CD4-positive, alpha-beta T cell treated with Interferon gamma for 1 hour (primary cell): Measurements from ENCODE around the gene BAIAP2L2.
"Not testable (repeated sequence)": the region's sequence is repeated elsewhere in the genome, so short reads cannot be mapped to it uniquely, and the experiment has no call there.

ENCODE experiments used
- DNase-seq: peaks from one replicate; pipeline ENCODE4 v3.0.0-alpha.2; 2020

BAIAP2L2 gene

DNA sequence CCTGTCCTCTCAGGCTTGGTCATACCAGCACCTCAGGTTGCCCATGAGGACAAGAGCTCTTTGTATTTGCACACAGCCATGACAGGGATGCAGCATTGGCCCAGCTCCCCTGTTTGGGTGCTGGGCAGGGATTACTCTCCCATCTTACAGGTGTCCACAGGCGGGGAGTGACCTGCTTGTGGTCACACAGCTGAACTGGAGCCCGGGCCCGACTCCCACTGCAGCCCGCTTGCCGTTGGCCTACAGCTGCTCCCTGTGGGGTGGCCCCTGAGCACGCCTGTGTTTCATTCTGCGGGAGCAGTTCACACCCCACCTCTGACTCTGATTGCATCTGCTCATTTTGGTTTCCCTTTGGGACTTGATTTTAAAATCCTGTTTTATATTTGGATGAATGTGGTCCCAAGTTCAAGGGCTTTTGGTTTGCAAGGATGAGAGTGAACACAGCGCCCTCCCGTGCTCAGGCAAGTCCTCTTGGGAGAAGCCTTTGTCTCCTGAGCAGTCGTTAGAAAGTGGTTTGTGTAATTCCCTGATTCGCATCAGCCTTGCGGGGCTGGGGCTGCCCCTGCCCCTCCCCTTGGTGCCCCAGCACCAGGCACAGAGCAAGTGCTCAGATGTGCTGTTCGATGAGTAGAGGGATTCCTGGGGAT lies 44.0 kb downstream of the BAIAP2L2 start:
- no peak for DNase-seq

- DNase-seq = no peak
Observed at GRCh38 chr22:38065539-38065938, 44.9 kb downstream of the BAIAP2L2 start.

DNA sequence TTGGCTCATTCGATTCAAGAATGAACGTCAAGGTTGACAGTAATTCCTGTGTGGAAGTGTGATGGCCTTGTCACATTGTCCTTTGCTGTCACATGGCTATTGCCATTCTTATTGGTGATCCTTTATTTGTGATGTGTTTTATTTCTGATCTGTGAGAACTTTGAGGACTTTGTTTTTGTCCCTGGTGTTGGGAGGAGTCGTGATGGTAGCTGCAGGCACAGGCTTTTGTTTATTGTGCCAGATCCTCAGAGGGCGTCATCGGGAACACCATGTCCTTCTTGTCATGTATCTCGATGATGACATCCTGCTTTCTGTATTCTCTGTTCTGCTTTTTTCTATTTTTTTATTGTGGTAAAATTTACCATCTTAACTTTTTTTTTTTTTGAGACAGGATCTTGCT lies 47.7 kb downstream of the BAIAP2L2 start:
- DNase-seq = no peak

- DNase-seq = peak; percentile 89
Observed at GRCh38 chr22:38056969-38057891, 53.3 kb downstream of the BAIAP2L2 start, which contains the start of gene PICK1. Gene PICK1 (plus strand): TSS chr22:38057404. CDS start chr22:38057810, 406 bp downstream.

DNA sequence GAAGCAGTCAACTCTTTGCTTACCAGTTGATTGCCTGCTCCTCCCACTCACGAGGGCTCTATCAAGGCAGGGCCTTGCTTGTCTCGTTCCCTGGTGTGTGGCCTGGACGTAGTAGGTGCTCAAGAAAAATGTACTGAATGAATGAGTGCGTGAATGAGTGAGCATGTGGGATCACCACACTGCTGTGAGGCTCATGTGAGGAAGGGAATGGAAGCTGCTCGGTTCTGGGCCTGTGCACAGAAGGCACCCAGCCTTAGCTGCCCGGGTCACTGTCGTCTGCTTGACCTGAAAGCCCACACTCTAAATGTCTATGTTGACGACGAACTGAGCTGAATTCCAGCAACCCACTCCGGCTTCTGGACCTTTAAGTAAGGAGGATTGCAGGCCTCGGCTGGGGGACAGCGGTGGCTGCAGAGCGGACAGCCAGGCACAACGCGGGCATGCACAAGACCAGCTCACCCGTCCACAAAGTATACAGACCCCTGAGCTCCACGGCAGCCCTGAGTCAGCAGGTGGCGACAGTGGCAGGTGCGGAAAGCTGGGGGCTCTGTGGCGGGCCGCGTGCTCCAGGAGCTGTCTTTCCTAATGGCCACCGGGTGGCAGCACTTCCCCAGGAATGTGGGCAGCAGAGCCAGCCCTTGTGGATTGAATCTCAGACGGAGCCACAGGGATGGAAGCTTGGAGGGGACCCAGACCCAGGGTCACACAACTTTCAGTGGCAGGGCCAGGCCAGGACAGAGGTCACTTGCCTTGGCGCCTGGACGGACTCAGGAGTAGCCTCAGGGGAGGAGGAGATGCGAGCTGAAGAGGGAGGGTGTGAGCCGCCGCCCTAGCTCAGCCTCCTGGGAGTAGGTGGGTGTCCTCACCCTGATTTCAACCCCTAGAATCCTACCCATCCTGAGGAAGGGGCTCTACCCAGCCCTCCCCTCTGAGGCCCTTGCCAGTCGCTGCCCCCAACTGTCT lies 58.3 kb downstream of the BAIAP2L2 start:
- DNase-seq = peak; percentile 81

DNA sequence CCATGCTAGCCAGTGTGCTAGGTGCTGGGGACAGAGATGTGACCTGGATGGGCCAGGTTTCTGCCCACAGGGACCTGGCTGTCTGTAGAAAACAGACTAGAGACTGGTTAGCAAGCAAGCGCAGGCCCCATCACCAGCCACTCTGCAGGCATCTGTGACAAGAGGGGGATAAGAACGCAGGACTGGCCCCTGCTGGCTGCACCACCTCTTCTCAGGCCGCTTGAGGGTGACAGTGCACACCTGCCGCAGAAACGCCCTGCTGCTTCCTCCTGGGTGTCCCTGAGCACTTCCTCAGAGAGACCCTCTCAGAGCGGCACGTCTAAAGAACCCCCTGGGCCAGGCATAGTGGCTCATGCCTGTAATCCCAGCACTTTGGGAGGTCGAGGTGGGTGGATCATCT lies 59.2 kb downstream of the BAIAP2L2 start:
- DNase-seq = no peak

- DNase-seq = no peak
Observed at GRCh38 chr22:38050720-38051119, 59.8 kb downstream of the BAIAP2L2 start.

GRCh38 chr22:38049812-38050619 lies 60.5 kb downstream of the BAIAP2L2 start:
- DNase-seq = no peak

DNA sequence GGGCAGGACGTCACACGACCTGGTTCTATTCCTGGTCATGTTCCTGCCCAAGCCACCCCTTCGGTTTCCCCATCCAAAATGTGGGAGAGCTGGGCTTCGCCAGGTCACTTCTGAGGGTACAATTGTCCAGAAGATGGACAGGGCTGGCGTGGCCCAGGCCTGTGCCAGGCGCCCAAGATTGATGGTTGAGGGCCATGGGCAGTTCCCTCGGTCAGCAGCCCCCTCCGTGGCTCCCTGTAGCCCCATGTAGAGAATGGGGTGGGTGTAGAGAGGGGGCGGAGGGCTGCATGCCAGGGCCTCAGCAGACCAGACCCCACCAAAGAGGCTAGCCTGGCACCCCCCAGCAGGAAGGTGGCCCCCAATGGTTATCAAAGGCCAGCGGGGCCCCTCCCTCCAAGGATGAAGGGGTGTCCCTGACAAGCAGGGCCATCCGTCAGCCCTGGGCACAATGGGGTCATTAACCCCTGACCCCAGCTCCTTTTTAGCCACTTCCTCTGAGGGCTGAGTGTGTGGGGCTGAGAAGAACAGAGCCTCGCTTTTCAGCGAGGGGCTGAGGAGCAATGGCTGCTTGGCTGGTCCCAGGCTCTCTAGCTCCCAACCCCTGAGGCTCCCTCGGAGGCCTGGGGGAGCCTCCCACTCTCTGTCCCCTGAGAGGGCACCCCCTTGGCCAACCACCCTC lies 64.3 kb downstream of the BAIAP2L2 start:
- DNase-seq = no peak

- no peak for DNase-seq
Observed at GRCh38 chr22:38043151-38044039, 67.1 kb downstream of the BAIAP2L2 start.

DNA sequence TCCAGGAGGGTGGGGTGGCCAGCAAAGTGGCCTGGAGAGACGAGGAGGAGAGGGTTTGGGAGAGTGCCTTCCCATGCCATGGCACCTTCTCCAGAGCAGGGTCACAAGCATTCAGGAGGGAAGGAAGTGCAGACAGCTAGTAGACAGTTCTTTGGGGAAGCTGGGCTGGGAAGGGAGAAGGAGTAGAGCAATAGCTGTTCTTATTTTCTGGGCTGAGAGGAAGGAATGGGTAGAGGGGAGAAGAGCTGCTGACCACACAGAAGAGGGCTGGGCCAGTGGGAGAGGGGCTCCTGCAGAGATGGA lies 68.0 kb downstream of the BAIAP2L2 start:
- no peak for DNase-seq

DNA sequence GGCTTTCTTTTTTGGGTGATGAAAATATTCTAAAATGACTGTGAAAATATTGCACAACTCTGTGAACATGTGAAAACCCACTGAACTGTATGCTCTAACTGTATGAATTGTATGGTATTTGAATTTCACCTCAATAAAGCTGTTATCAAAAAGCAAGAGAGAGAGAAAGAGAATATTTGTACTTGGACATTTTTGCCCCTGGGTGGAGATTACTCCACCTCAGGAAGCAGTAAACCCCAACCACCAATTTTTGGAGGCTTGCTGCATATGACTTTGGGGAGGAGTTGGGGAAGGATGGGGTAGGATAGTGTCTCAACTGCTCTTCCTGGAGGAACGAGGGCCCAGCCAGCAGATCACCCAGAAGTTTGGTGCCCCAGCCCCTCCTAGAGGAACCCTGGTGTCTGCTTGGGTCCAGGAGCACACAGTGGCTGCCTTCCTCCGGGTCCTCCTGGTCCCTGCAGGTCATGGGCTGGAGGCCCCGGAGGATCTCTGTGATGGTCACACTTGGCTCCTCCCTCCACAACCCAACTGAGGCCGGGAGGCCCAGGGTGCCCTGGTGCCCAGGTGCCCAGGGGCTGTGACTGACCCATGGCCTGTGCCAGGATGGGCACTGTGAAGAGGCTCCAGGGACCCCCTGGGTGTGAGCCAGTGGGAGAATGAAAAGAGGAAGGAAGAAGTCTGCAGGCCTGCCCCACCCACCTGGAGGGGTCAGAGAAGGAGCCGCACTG lies 68.6 kb downstream of the BAIAP2L2 start:
- DNase-seq = no peak

- DNase-seq = no peak
Observed at GRCh38 chr22:38040953-38041759, 69.3 kb downstream of the BAIAP2L2 start.

DNA sequence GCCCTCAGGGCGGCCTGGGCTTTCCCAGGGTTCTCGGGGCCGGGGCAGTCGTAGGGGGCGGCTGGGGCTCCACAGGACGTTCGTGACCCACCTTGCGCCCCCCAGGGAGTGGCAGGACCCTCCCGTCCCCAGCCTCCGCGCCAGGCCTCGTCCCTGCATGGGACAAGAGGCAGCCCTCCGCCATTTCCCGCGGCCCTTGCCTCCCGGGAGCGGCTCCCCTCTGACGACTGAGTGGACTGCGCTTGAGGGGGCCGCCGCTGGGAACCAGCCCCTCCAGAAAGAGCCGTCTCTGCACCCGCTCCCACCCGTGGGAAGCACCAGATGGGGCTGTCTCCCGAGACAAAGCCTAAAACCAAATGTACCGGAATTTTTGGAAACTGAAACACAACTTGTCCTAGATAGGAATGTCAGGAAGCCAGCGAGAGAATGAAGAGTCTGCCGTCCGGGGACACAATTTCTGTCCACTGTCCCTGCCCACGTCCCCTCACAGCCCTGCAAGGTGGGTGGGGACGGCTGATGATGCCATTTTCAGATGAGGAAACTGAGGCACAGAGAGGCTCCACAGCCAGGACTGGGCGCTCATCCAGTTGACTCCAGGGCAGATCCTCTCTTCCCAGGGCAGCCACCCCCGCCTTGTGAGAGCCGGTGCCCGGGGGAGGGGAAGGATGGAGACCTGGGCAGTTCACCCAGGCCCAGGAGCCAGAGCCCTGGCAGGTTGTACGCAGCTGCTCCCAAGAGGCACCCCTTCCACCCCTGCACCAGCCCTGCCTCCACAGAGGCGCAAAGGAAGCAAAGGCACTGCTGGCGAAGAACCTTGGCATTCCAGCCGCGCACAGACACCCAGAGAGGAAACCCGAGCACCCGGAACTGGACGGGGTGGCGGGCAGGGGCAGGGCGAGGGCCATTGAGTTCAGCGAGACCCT lies 71.3 kb downstream of the BAIAP2L2 start:
- no peak for DNase-seq

GRCh38 chr22:38038426-38038825 lies 72.1 kb downstream of the BAIAP2L2 start:
- DNase-seq = no peak

GRCh38 chr22:38037367-38038150 lies 72.9 kb downstream of the BAIAP2L2 start:
- not testable (repeated sequence) for DNase-seq
